GM23338 (cell line): ENCODE data around the gene RAD51B. TPM values are rescaled to one million over a fixed set of nuclear protein-coding genes. Genes with fewer than 3 reads are reported as not detected.

ENCODE experiments used
- ATAC-seq: fragments of 200-7000 bp; cut with Tn5 transposase; 3 replicates; pipeline ENCODE4 v1.9.1; 2020
- DNase-seq: peaks from one replicate; pipeline ENCODE4 v3.0.0-alpha.2; 2015; ENCODE audit warnings: low spot score
- H2AFZ ChIP-seq: fragments of 200-600 bp; sonication (generic); 2 replicates; pipeline ENCODE4 v1.8.0; 2016; ENCODE audit warnings: antibody characterized with exemption, mild to moderate bottlenecking, moderate library complexity
- H3F3A ChIP-seq: fragments of 200-600 bp; sonication (generic); replicated peaks from 2 replicates; pipeline ENCODE4 v1.8.0; 2017; ENCODE audit warnings: antibody characterized with exemption, mixed run types, low read depth
- H3K27ac ChIP-seq: fragments of 200-600 bp; sonication (generic); 2 replicates; pipeline ENCODE4 v1.6.1; 2016; ENCODE audit warnings: low read depth
- H3K27me3 ChIP-seq: fragments of 200-600 bp; sonication (generic); 2 replicates; pipeline ENCODE4 v1.8.0; 2016; ENCODE audit warnings: mild to moderate bottlenecking, mixed run types, moderate library complexity; ENCODE audit not compliant: insufficient read depth
- H3K36me3 ChIP-seq: fragments of 200-600 bp; sonication (generic); 2 replicates; pipeline ENCODE4 v1.8.0; 2016; ENCODE audit warnings: mild to moderate bottlenecking; ENCODE audit not compliant: insufficient read depth
- H3K4me1 ChIP-seq: fragments of 200-600 bp; sonication (generic); 2 replicates; pipeline ENCODE4 v1.8.0; 2016; ENCODE audit warnings: mild to moderate bottlenecking, moderate library complexity; ENCODE audit not compliant: insufficient read depth
- H3K4me2 ChIP-seq: fragments of 200-600 bp; sonication (generic); 2 replicates; pipeline ENCODE4 v1.7.1; 2017; ENCODE audit warnings: mixed run types
- H3K4me3 ChIP-seq: fragments of 200-600 bp; sonication (generic); 2 replicates; pipeline ENCODE4 v1.6.1; 2016; ENCODE audit warnings: mixed run types
- H3K79me2 ChIP-seq: fragments of 200-600 bp; sonication (generic); replicated peaks from 2 replicates; pipeline ENCODE4 v1.8.0; 2017; ENCODE audit warnings: mild to moderate bottlenecking; ENCODE audit not compliant: insufficient read depth
- H3K9me2 ChIP-seq: fragments of 200-600 bp; sonication (generic); 2 replicates; pipeline ENCODE4 v1.8.0; 2017; ENCODE audit not compliant: insufficient read depth
- H4K20me1 ChIP-seq: fragments of 200-600 bp; sonication (generic); replicated peaks from 2 replicates; pipeline ENCODE4 v1.8.0; 2017; ENCODE audit warnings: mild to moderate bottlenecking; ENCODE audit not compliant: insufficient read depth
- H3K27ac Mint-ChIP-seq: 2 replicates; pipeline ENCODE4 v1.8.0; 2020; ENCODE audit warnings: inconsistent platforms, mild to moderate bottlenecking, moderate library complexity, mixed read lengths
- H3K27me3 Mint-ChIP-seq: 3 replicates; pipeline ENCODE4 v1.8.0; 2022; ENCODE audit warnings: low read depth, mild to moderate bottlenecking, moderate library complexity, mixed read lengths, inconsistent platforms; ENCODE audit not compliant: insufficient read depth, poor library complexity
- H3K36me3 Mint-ChIP-seq: 3 replicates; pipeline ENCODE4 v1.8.0; 2021; ENCODE audit warnings: low read depth, mild to moderate bottlenecking, inconsistent platforms, moderate library complexity, mixed read lengths
- H3K4me1 Mint-ChIP-seq: 3 replicates; pipeline ENCODE4 v1.8.0; 2020; ENCODE audit warnings: mild to moderate bottlenecking, inconsistent platforms, mixed read lengths
- H3K4me3 Mint-ChIP-seq: 3 replicates; pipeline ENCODE4 v1.8.0; 2021; ENCODE audit warnings: moderate library complexity, mild to moderate bottlenecking, inconsistent platforms, mixed read lengths
- H3K9me3 Mint-ChIP-seq: 3 replicates; pipeline ENCODE4 v1.8.0; 2020; ENCODE audit warnings: moderate library complexity, mild to moderate bottlenecking, inconsistent platforms, mixed read lengths
- CREB1 ChIP-seq: fragments of 250-450 bp; sonication (Bioruptor Pico); IDR thresholded peaks from 2 replicates; pipeline ENCODE4 v1.5.0; 2020; ENCODE audit warnings: low read depth, mild to moderate bottlenecking, moderate library complexity
- CTCF ChIP-seq, 2 experiments: fragments of 200-600 bp in 1 of 2; sonication (generic) in 1 of 2; conservative IDR thresholded peaks; 2 replicates each; pipeline versions ENCODE4 v1.5.1 to v1.6.1; 2016 to 2017; ENCODE audit warnings: antibody characterized with exemption in 2 of 2, low read depth in 2 of 2, mild to moderate bottlenecking in 2 of 2, moderate library complexity in 1 of 2
- EZH2 ChIP-seq: fragments of 200-600 bp; sonication (generic); IDR thresholded peaks from one replicate; pipeline ENCODE4 v1.8.0; 2017; ENCODE audit warnings: antibody characterized with exemption, mild to moderate bottlenecking, low read depth; ENCODE audit not compliant: unreplicated experiment
- NANOG ChIP-seq: IDR thresholded peaks from 2 replicates; pipeline ENCODE4 v1.6.1; 2016; ENCODE audit warnings: antibody characterized with exemption, borderline replicate concordance
- POLR2AphosphoS5 ChIP-seq: IDR thresholded peaks from 2 replicates; pipeline ENCODE4 v1.6.1; 2016; ENCODE audit warnings: antibody characterized with exemption, low read depth
- STAT1 ChIP-seq: IDR thresholded peaks from one replicate; pipeline ENCODE4 v1.6.1; 2016; ENCODE audit warnings: antibody characterized with exemption; ENCODE audit not compliant: unreplicated experiment
- ZNF114 ChIP-seq: fragments of 250-450 bp; sonication (Bioruptor Pico); IDR thresholded peaks from 2 replicates; pipeline ENCODE4 v1.5.0; 2020; ENCODE audit warnings: mild to moderate bottlenecking, moderate library complexity
- ZNF331 ChIP-seq: fragments of 250-450 bp; sonication (Bioruptor Pico); IDR thresholded peaks from 2 replicates; pipeline ENCODE4 v1.5.0; 2020; ENCODE audit warnings: low read depth, mild to moderate bottlenecking, moderate library complexity
- ZNF462 ChIP-seq: fragments of 250-450 bp; sonication (Bioruptor Pico); IDR thresholded peaks from 2 replicates; pipeline ENCODE4 v1.5.0; 2020; ENCODE audit warnings: mild to moderate bottlenecking, moderate library complexity
- polyA plus RNA-seq: library from polyadenylated mRNA; unstranded; fragments of >200 nt; fragmentation: Nextera tagmentation; extraction: Ambion mirVana; gene quantifications from 2 replicates; pipeline ENCODE4 v1.2.1, GENCODE V29; 2016
- total RNA-seq: library from RNA; depleted of rRNA; stranded (reverse); fragments of >200 nt; shearing (Covaris generic); gene quantifications from 2 replicates; pipeline ENCODE4 v1.2.3, GENCODE V29; 2014

The RAD51B gene
- total and polyA plus RNA-seq, 2 experiments from 2014 or later, result 15.7 to 29.1 TPM

GRCh38 chr14:68223631-68224030 is 404.1 kb downstream of the RAD51B start:
- Histone ChIP-seq H3K4me1 (peaks cover 12% of the 10 kb centered on the region; the same call in 1 of the 2 replicates), H3K4me3 (no peak overlapping the region), H3K27me3 (no peaks in the 10 kb centered on the region), H3K9me2 (no peaks in the 10 kb centered on the region), H2AFZ (no peak overlapping the region), H4K20me1 (no peaks in the 10 kb centered on the region), H3K36me3 (no peaks in the 10 kb centered on the region), H3K4me2 (no peak overlapping the region), H3F3A (0 out of 2 replicates have a peak, but pooled peaks cover 4% of the 10 kb centered on the region), H3K79me2 (no peaks in the 10 kb centered on the region), H3K27ac (no peak overlapping the region; the same call in 1 of the 2 replicates)
- Mint-ChIP-seq H3K36me3 (no peaks in the 10 kb centered on the region; the same call in 2 of the 3 replicates), H3K27me3 (no peaks in the 10 kb centered on the region), H3K4me1 (peaks cover 16% of the 10 kb centered on the region), H3K27ac (no peak overlapping the region), H3K4me3 (no peak overlapping the region), H3K9me3 (no peaks in the 10 kb centered on the region; the same call in 2 of the 3 replicates)
- ATAC-seq, result no peak; the same call in 2 of the 3 replicates
- no peak for DNase-seq
- TF ChIP-seq CTCF (conservative IDR thresholded peaks at IDR 0.05; ENCODE audit: low read depth in 2 of 2) (no peak), ZNF462 (CRISPR knock-in tag) (no peak)

- Histone ChIP-seq H3K27ac (no peak overlapping the region), H3K79me2 (no peaks in the 10 kb centered on the region), H3K4me3 (no peak overlapping the region), H2AFZ (no peak overlapping the region), H3K9me2 (no peaks in the 10 kb centered on the region), H4K20me1 (no peaks in the 10 kb centered on the region), H3K36me3 (no peaks in the 10 kb centered on the region), H3K27me3 (no peaks in the 10 kb centered on the region), H3K4me2 (no peak overlapping the region), H3K4me1 (peaks cover 18% of the 10 kb centered on the region), H3F3A (peaks cover 6% of the 10 kb centered on the region; the same call in 1 of the 2 replicates)
- no peaks in the 10 kb centered on the region for H3K27me3 Mint-ChIP-seq
- H3K9me3 Mint-ChIP-seq, result no peaks in the 10 kb centered on the region; the same call in 2 of the 3 replicates
- ATAC-seq, result no peak
- no peak for DNase-seq
- peaks cover 15% of the 10 kb centered on the region for H3K4me1 Mint-ChIP-seq
- H3K27ac Mint-ChIP-seq, result no peak overlapping the region
- no peaks in the 10 kb centered on the region; the same call in 2 of the 3 replicates for H3K36me3 Mint-ChIP-seq
- no peak overlapping the region for H3K4me3 Mint-ChIP-seq
- no peak for TF ChIP-seq ZNF331 (CRISPR knock-in tag)
- no peak for TF ChIP-seq POLR2AphosphoS5
- no peak for TF ChIP-seq NANOG
- TF ChIP-seq STAT1, result no peak
- no peak for TF ChIP-seq EZH2
- TF ChIP-seq CREB1 (CRISPR knock-in tag), result no peak
- TF ChIP-seq CTCF (conservative IDR thresholded peaks at IDR 0.05; ENCODE audit: low read depth in 2 of 2), result no peak
- no peak for TF ChIP-seq ZNF114 (CRISPR knock-in tag)
These were observed 405.7 kb downstream of the RAD51B start for GRCh38 chr14:68225321-68225720.
